Cardiac septum (tissue), 1 donor: Measurements from ENCODE around the gene APBB3. TPM values are rescaled to one million over a fixed set of nuclear protein-coding genes. Genes with fewer than 3 reads are reported as not detected.
"Not testable (repeated sequence)": the region's sequence is repeated elsewhere in the genome, so short reads cannot be mapped to it uniquely, and the experiment has no call there.

Source experiments
- DNase-seq: peaks from one replicate; pipeline ENCODE4 v3.0.0-alpha.2; 2020; ENCODE audit warnings: low spot score
- intact Hi-C: fragments of 100-400 bp; cut with DNase I; formaldehyde crosslinking; loops from one replicate; pipeline ENCODE4 v1.14.0; 2022
- long read RNA-seq: library from polyadenylated mRNA; unstranded; transcript quantifications from one replicate; pipeline ENCODE4 v2.0.0, GENCODE V29; 2021
- total RNA-seq: library from RNA; stranded (reverse); fragmentation: NEBNext Ultra II Directional; extraction: Animal tissue kit (Norgen Biotek cat#: 25700); gene quantifications from one replicate; pipeline ENCODE4 v1.2.1, GENCODE V29; 2021
- donor health status: DM: no; HTN: no; CAD: no.

Gene APBB3, protein sequence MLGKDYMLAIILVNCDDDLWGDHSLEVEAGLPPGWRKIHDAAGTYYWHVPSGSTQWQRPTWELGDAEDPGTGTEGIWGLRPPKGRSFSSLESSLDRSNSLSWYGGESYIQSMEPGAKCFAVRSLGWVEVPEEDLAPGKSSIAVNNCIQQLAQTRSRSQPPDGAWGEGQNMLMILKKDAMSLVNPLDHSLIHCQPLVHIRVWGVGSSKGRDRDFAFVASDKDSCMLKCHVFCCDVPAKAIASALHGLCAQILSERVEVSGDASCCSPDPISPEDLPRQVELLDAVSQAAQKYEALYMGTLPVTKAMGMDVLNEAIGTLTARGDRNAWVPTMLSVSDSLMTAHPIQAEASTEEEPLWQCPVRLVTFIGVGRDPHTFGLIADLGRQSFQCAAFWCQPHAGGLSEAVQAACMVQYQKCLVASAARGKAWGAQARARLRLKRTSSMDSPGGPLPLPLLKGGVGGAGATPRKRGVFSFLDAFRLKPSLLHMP
- total RNA-seq = 18.4 TPM
- long read RNA-seq, partial matches to known transcripts = 8 of 21 reads
- long read RNA-seq, other reads (novel, unspliced or antisense) = 9 of 21 reads

- intact Hi-C loops = loop anchor here (2.0 to 5.0 kb wide), 3 partner anchors 73 to 126 kb away; partner anchors contain the start of genes HARS1, HARS2, IK and NDUFA2
- DNase-seq = peak; percentile 98
Observed at GRCh38 chr5:140564196-140565023, at the start of gene APBB3, which contains the start of gene SLC35A4. TSS of gene APBB3 (minus strand) at chr5:140564598. CDS start at chr5:140564245, 353 bp downstream. TSS of gene SLC35A4 (plus strand) at chr5:140564828. CDS start at chr5:140567170, 2,342 bp downstream.

DNA sequence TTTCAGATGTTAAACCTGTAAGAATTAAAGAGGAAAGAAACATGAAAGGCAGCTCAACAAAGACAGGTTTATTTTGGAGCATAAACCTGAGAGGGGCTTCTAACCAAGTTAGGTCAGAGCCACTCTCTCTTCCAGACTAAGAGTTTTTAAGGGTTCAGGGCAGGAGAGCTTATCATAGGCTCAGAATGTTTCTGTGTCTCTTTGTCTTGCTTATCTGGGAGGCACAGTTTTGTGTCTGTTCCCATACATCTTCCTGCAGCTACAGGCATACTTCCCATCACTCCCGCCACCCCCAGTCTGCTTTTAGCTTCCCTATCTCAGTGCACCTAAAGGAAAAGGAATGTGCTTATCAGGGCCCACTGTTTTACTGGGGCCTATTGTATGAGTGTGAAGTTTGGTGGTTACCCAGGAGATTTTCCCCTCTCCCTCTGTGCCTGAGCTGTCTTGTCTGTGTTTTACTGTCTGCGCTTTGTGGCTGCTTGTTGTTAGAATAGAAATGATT, 46.7 kb upstream of the APBB3 start:
- intact Hi-C loops = no loop called here
- no peak for DNase-seq

DNA sequence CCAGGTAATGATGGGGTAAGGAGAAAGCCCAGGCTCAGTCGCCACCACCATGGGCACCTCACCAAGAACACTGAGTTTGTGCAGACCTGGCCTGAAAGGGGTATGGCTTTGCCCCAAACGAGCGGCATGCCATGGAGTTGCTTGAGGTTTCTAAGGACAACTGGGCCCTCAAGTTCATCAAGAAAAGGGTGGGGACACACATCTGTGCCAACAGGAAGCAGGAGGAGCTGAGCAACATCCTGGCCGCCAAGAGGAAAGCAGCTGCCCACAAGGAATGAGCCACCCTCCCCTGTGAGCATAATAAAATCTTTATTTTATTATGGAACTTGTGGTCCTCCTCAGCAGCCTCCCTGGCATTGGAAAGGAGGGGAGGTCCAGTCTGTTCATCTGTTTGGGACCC, 44.7 kb upstream of the APBB3 start:
- peak; percentile 78 for DNase-seq
- intact Hi-C loops = no loop called here

DNA sequence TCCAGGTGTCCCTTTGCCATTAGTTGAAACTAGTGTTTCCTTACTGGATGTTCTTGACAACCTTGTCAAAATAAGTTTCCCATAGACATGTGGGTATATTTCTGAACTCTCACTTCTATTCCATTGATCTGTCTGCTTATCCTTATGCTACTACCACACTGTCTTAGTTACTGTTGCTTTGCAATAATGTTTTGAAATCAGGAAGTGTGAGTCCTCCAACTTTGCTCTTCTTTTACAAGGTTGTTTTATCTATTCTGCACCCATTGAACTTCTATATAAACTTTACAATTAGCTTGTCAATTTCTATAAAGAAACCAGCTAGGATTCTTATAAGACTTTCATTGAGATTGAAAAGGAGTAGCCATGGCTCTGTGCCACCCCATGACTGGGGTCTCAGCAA, 44.3 kb upstream of the APBB3 start:
- no peak for DNase-seq
- intact Hi-C loops = no loop called here

- intact Hi-C loops = no loop called here
- DNase-seq = no peak
Observed at GRCh38 chr5:140607031-140607430, 42.6 kb upstream of the APBB3 start.

- no peak for DNase-seq
- intact Hi-C loops = no loop called here
Observed at GRCh38 chr5:140605879-140606278, 41.5 kb upstream of the APBB3 start.

GRCh38 chr5:140603734-140604133, 39.3 kb upstream of the APBB3 start:
- no peak for DNase-seq
- intact Hi-C loops = no loop called here

DNA sequence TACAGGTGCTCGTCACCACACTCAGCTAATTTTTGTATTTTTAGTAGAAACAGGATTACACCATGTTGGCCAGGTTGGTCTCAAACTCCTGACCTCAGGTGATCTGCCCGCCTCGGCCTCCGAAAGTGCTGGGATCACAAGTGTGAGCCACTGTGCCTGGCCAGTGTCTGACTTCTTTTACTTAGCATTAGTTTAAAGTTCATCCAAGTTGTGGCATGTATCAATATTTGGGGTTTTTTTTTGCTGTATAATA, 39.0 kb upstream of the APBB3 start:
- DNase-seq, intact Hi-C loops: not testable (repeated sequence)

DNA sequence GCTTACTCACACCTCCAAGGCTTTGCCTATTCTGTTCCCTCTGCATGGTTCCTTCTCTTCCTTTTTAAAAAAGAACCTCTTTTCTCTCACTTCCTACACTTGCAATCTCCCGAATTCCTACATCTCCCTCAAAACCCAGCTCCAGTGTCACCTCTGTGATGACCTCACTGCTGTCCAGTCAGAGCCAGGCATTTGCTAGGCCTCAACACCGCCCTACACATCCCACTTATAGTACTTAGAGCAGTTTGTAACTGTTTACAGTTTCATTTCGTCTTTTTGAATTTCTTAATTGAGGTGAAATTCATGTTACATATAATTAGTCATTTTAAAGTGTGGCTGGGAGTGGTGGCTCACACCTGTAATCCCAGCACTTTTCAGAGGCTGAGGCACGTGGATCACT, 37.7 kb upstream of the APBB3 start:
- DNase-seq = no peak
- intact Hi-C loops = no loop called here

DNA sequence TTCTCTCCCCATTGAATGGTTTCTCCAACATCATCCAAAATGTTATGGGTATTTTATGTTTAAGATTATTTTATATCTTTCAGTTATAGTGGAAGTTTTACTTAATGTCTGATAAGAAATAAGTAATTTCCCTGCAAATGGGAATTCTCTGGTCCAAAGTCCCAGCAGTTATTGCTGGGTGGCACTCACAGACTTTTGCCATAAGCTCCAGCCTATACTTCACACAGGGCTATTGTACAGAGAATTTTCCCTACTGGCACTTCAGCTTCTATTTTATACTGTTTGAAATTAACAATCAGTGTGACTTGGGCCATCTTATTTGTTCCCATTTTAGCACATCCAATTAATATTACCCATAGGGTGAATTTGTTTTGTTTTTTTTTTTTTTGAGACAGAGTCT, 35.7 kb upstream of the APBB3 start:
- no peak for DNase-seq
- intact Hi-C loops = no loop called here

DNA sequence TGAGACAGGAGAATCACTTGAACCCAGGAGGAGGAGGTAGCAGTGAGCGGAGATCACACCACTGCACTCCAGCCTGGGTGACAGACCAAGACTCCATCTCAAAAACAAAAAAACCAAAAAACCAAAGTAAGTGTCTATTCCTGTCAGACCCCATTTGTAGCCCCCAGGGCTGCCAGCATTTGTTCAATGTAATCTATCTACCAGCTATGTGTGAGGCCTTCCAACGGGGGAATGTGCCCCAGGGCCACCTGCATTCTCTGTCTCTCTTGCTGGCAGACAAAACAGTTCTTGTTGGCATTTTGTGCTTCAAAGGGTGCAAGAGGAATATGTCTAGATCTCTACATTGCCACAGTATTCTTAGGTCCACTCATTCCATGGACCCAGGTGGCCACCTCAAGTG, 34.4 kb upstream of the APBB3 start:
- no peak for DNase-seq
- intact Hi-C loops = no loop called here

- DNase-seq = no peak
- intact Hi-C loops = no loop called here
Observed at GRCh38 chr5:140596321-140596741, 31.9 kb upstream of the APBB3 start.

- DNase-seq = no peak
- intact Hi-C loops = no loop called here
Observed at GRCh38 chr5:140595538-140596300, 31.3 kb upstream of the APBB3 start.

- no peak for DNase-seq
- intact Hi-C loops = no loop called here
Observed at GRCh38 chr5:140594169-140594568, 29.8 kb upstream of the APBB3 start.

DNA sequence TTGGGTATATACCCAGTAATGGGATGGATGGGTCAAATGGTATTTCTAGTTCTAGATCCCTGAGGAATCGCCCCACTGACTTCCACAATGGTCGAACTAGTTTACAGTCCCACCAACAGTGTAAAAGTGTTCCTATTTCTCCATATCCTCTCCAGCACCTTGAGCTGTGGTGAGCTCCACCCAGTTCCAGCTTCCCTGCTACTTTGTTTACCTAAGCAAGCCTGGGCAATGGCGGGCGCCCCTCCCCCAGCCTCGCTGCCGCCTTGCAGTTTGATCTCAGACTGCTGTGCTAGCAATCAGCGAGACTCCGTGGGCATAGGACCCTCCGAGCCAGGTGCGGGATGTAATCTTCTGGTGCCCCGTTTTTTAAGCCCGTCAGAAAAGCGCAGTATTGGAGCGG, 28.7 kb upstream of the APBB3 start:
- DNase-seq, intact Hi-C loops: not testable (repeated sequence)

- intact Hi-C loops = no loop called here
- DNase-seq = no peak
Observed at GRCh38 chr5:140591747-140592372, 27.5 kb upstream of the APBB3 start.

- DNase-seq = no peak
- intact Hi-C loops = no loop called here
Observed at GRCh38 chr5:140590861-140591260, 26.5 kb upstream of the APBB3 start.

- intact Hi-C loops = no loop called here
- DNase-seq = no peak
Observed at GRCh38 chr5:140588311-140589070, 24.1 kb upstream of the APBB3 start.
